K562 (cell line): Measurements from ENCODE around the gene PCED1B. TPM values are rescaled to one million over a fixed set of nuclear protein-coding genes. Genes with fewer than 3 reads are reported as not detected.

ENCODE experiments used
- ATAC-seq: fragments of 200-7000 bp; cut with Tn5 transposase; 3 replicates; pipeline ENCODE4 v1.9.1; 2020; ENCODE audit warnings: moderate library complexity
- BruUV-seq: library from RNA; stranded (reverse); fragments of 400-500 nt; replicated peaks from 2 replicates; lab custom pipeline; 2021; lab: Mats Ljungman, UMichigan
- CTCF ChIA-PET: fragments of 300-600 bp; formaldehyde crosslinking; extraction: SDS; loops from one replicate; lab custom pipeline; 2021; ENCODE audit warnings: low intra/inter-chr PET ratio; lab: Yijun Ruan, JAX
- POLR2A ChIA-PET: fragments of 300-600, 350-650 bp; sonication (Branson Sonifier 250); formaldehyde crosslinking; extraction: SDS; loops from one replicate; lab custom pipeline; 2021; ENCODE audit warnings: antibody characterized with exemption, inconsistent platforms; lab: Yijun Ruan, JAX
- DNase-seq, 4 experiments: peaks; one replicate each; pipeline versions ENCODE4 v3.0.0 to v3.0.0-alpha.2; 2011 to 2018; ENCODE audit warnings: low spot score in 3 of 4, mixed read lengths in 3 of 4; ENCODE audit errors: extremely low read depth in 1 of 4
- FAIRE-seq: peaks from 2 replicates; lab custom pipeline; 2011; peaks lifted over from hg19 to GRCh38; lab: Jason Lieb, UNC
- H2AFZ ChIP-seq: 2 replicates; pipeline ENCODE4 v1.6.0; 2011; ENCODE audit warnings: low read depth, low read length, control low read depth, inconsistent platforms
- H3K27ac ChIP-seq: fragments of 200-600 bp; 3 replicates; pipeline ENCODE4 v1.8.0; 2011; ENCODE audit warnings: low read depth, mild to moderate bottlenecking, control low read depth, inconsistent platforms, low read length, moderate library complexity, mixed read lengths; ENCODE audit errors: extremely low read depth
- H3K27me3 ChIP-seq, 2 experiments: fragments of 300-600 bp in 1 of 2; 2 replicates in 1 of 2; 3 replicates in 1 of 2; pipeline versions ENCODE4 v1.6.0 to v1.8.0; 2011; ENCODE audit warnings: inconsistent platforms in 2 of 2, low read length in 2 of 2, mild to moderate bottlenecking in 1 of 2, mixed read lengths in 1 of 2, moderate library complexity in 1 of 2; ENCODE audit not compliant: control insufficient read depth in 2 of 2, insufficient read depth in 2 of 2
- H3K36me3 ChIP-seq: fragments of 300-600 bp; 3 replicates; pipeline ENCODE4 v1.8.0; 2011; ENCODE audit warnings: mild to moderate bottlenecking, low read length, inconsistent platforms; ENCODE audit not compliant: control insufficient read depth, insufficient read depth
- H3K4me1 ChIP-seq, 2 experiments: fragments of 200-600 bp in 1 of 2; replicated peaks in 1 of 2; 2 replicates in 1 of 2; 3 replicates in 1 of 2; pipeline versions ENCODE4 v1.5.1 to v1.8.0; 2011; ENCODE audit warnings: inconsistent platforms in 2 of 2, low read length in 2 of 2, mild to moderate bottlenecking in 1 of 2, mixed read lengths in 1 of 2, moderate library complexity in 1 of 2; ENCODE audit not compliant: control insufficient read depth in 2 of 2, insufficient read depth in 2 of 2
- H3K4me2 ChIP-seq: 2 replicates; pipeline ENCODE4 v1.6.1; 2011; ENCODE audit warnings: low read length, control low read depth, inconsistent platforms, mixed read lengths; ENCODE audit not compliant: insufficient read depth
- H3K4me3 ChIP-seq: fragments of 200-600 bp; sonication (generic), shearing (Covaris generic); 2 replicates; pipeline ENCODE4 v1.5.1; 2016; ENCODE audit warnings: control low read depth, inconsistent platforms
- H3K79me2 ChIP-seq: fragments of 200-600 bp; 3 replicates; pipeline ENCODE4 v1.8.0; 2011; ENCODE audit warnings: low read length, inconsistent platforms; ENCODE audit not compliant: control insufficient read depth, insufficient read depth
- H3K9ac ChIP-seq, 2 experiments: 2 replicates each; pipeline versions ENCODE4 v1.6.0 to v1.6.1; 2011; ENCODE audit warnings: low read depth in 2 of 2, low read length in 2 of 2, control low read depth in 1 of 2, inconsistent platforms in 1 of 2, mild to moderate bottlenecking in 1 of 2, mixed read lengths in 1 of 2; ENCODE audit not compliant: insufficient read depth in 1 of 2
- H3K9me1 ChIP-seq: one replicate; pipeline ENCODE4 v1.6.0; 2011; ENCODE audit warnings: inconsistent platforms, mild to moderate bottlenecking, low read length, moderate library complexity; ENCODE audit not compliant: control insufficient read depth, insufficient read depth
- H3K9me3 ChIP-seq: replicated peaks from 2 replicates; pipeline ENCODE4 v1.5.1; 2011; ENCODE audit warnings: low read depth, low read length, inconsistent platforms; ENCODE audit not compliant: control insufficient read depth, insufficient read depth
- H4K20me1 ChIP-seq: replicated peaks from 2 replicates; pipeline ENCODE4 v1.6.1; 2011; ENCODE audit warnings: low read length, inconsistent platforms, mixed read lengths; ENCODE audit not compliant: control insufficient read depth, insufficient read depth
- CC2D1A ChIP-seq: fragments of 450-650 bp; IDR thresholded peaks from 2 replicates; pipeline ENCODE4 v1.6.1; 2017; ENCODE audit warnings: mild to moderate bottlenecking
- CHD2 ChIP-seq: IDR thresholded peaks from 2 replicates; pipeline ENCODE4 v1.6.1; 2011; ENCODE audit warnings: low read depth, low read length
- FOXJ2 ChIP-seq: fragments of 200-800 bp; sonication (Bioruptor generic); IDR thresholded peaks from 2 replicates; pipeline ENCODE4 v1.6.1; 2016; ENCODE audit warnings: missing genetic modification characterization, missing compliant biosample characterization
- ZEB2 ChIP-seq: fragments of 450-650 bp; IDR thresholded peaks from 2 replicates; pipeline ENCODE4 v1.6.1; 2016
- ZFP36 ChIP-seq: fragments of 150-350 bp; IDR thresholded peaks from 2 replicates; pipeline ENCODE4 v1.6.1; 2018; ENCODE audit warnings: low read length, low read depth; ENCODE audit not compliant: partially characterized antibody
- whole genome bisulfite sequencing: fragments of 100-300 bp; shearing (Covaris generic); methylation state at CpG from one replicate; pipeline ENCODE4 v1.1.6; 2016; ENCODE audit warnings: low coverage, mixed read lengths; ENCODE audit not compliant: insufficient coverage; ENCODE audit errors: missing lambda C conversion rate; 5-methylcytosine and 5-hydroxymethylcytosine counted together
- in situ Hi-C: fragments of 300-500 bp; cut with MboI; formaldehyde crosslinking; loops from 4 replicates; pipeline ENCODE4 v1.15.0; 2018; ENCODE audit warnings: inconsistent platforms, mixed read lengths
- intact Hi-C: fragments of 100-400 bp; cut with micrococcal nuclease; formaldehyde crosslinking; loops from 2 replicates; pipeline ENCODE4 v1.14.2; 2022
- polyA plus RNA-seq, 8 experiments: library from polyadenylated mRNA; depleted of rRNA in 4 of 8; stranded (reverse) in 5 of 8; unstranded in 3 of 8; fragments of >200 nt; fragmentation: Nextera tagmentation in 2 of 8; fragmentation: Illumina TruSeq in 1 of 8; extraction: Ambion mirVana in 2 of 8; extraction: Trizol in 1 of 8; gene quantifications; 2 replicates each; pipeline versions ENCODE4 v1.2.1 to v1.2.3, GENCODE V29; 2011 to 2014; ENCODE audit warnings: inconsistent platforms in 1 of 8, missing spikeins in 1 of 8
- total RNA-seq, 7 experiments: library from RNA; depleted of rRNA in 6 of 7; stranded (reverse); fragments of >200 nt in 6 of 7; fragmentation: Illumina TruSeq in 2 of 7; extraction: Trizol in 2 of 7; gene quantifications; 2 replicates each; pipeline versions ENCODE4 v1.2.1 to v1.2.3, GENCODE V29; 2011 to 2021; ENCODE audit warnings: low replicate concordance in 1 of 7

The PCED1B gene
- total and polyA plus RNA-seq, 9 of the 15 experiments (the other 6 are each of a cell fraction or from before 2014, with no cell fraction given), result 1.2 to 9.3 (median 2.5) TPM

GRCh38 chr12:47091009-47091408 is 11.6 kb downstream of the PCED1B start:
- Histone ChIP-seq H3K9me1 (no peaks in the 10 kb centered on the region), H3K4me2 (no peak overlapping the region), H4K20me1 (no peaks in the 10 kb centered on the region), H2AFZ (no peak overlapping the region), H3K27me3 (no peaks in the 10 kb centered on the region), H3K9me3 (no peaks in the 10 kb centered on the region), H3K9ac (no peak overlapping the region), H3K4me3 (no peak overlapping the region), H3K4me1 (0 out of 5 replicates have a peak, but pooled peaks cover 0 to 3% of the 10 kb centered on the region in 2 experiments), H3K79me2 (no peaks in the 10 kb centered on the region), H3K36me3 (no peaks in the 10 kb centered on the region), H3K27ac (no peak overlapping the region)
- ChIA-PET POLR2A (no interaction called here), CTCF (no interaction called here)
- peak; percentile 24 for TF ChIP-seq ZFP36
- no peak for TF ChIP-seq CHD2
- no peak for ATAC-seq
- WGBS, result 36% methylated on average over 2 of the region's 2 CpGs
- no TSS peak for BruUV-seq
- in situ Hi-C loops, result no loop called here
- no peak for DNase-seq
- intact Hi-C loops, result no loop called here
- no peak for FAIRE-seq

DNA sequence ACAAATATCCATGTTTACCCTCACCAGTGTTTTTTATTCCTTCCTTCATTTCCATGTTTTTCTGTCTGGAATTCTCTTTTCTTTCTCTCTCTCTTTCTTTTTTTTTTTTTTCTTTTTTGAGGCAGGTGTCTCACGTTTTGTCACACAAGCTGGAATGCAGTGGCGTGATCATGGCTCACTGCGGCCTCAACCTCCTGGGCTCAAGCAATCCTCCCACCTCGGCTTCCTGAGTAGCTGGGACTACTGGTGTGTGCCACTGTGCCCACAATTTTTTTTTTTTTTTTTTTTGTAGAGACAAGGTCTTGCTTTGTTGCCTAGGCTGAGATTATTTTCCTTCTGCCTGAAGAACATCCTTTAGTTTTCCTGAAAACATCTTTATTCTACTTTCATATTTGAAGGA is 15.4 kb downstream of the PCED1B start:
- intact Hi-C loops, result no loop called here
- no TSS peak for BruUV-seq
- no peaks in the 10 kb centered on the region for H3K79me2 ChIP-seq
- ATAC-seq, result no peak
- ChIA-PET POLR2A (interaction anchor here (0.9 kb wide), 1 partner anchor 16 kb away, joined by 3 read pairs; the partner anchor contains the start of gene PCED1B), CTCF (no interaction called here)
- H3K27me3 ChIP-seq, result no peaks in the 10 kb centered on the region
- 100% methylated on average over 1 of the region's 4 CpGs for WGBS
- FAIRE-seq, result no peak
- H4K20me1 ChIP-seq, result no peaks in the 10 kb centered on the region
- in situ Hi-C loops, result no loop called here
- H3K27ac ChIP-seq, result no peak overlapping the region
- H3K4me2 ChIP-seq, result no peak overlapping the region
- no peak for DNase-seq
- no peak for TF ChIP-seq FOXJ2 (tag)
- TF ChIP-seq CC2D1A, result no peak
- no peak for TF ChIP-seq ZEB2
- no peaks in the 10 kb centered on the region for H3K4me1 ChIP-seq
- H2AFZ ChIP-seq, result no peak overlapping the region
- no peaks in the 10 kb centered on the region for H3K36me3 ChIP-seq
- no peaks in the 10 kb centered on the region for H3K9me1 ChIP-seq
- no peaks in the 10 kb centered on the region for H3K9me3 ChIP-seq
- H3K4me3 ChIP-seq, result no peak overlapping the region
- H3K9ac ChIP-seq, result no peak overlapping the region
